HG03457 (cell line): Measurements from ENCODE around the gene TNPO3.
"Not testable (repeated sequence)": the region's sequence is repeated elsewhere in the genome, so short reads cannot be mapped to it uniquely, and the experiment has no call there.

Experiments used
- ATAC-seq: cut with Tn5 transposase; IDR thresholded peaks from one replicate; pipeline ENCODE4 v1.9.1; 2021; ENCODE audit warnings: moderate number of reproducible peaks; ENCODE audit not compliant: unreplicated experiment

The TNPO3 gene

DNA sequence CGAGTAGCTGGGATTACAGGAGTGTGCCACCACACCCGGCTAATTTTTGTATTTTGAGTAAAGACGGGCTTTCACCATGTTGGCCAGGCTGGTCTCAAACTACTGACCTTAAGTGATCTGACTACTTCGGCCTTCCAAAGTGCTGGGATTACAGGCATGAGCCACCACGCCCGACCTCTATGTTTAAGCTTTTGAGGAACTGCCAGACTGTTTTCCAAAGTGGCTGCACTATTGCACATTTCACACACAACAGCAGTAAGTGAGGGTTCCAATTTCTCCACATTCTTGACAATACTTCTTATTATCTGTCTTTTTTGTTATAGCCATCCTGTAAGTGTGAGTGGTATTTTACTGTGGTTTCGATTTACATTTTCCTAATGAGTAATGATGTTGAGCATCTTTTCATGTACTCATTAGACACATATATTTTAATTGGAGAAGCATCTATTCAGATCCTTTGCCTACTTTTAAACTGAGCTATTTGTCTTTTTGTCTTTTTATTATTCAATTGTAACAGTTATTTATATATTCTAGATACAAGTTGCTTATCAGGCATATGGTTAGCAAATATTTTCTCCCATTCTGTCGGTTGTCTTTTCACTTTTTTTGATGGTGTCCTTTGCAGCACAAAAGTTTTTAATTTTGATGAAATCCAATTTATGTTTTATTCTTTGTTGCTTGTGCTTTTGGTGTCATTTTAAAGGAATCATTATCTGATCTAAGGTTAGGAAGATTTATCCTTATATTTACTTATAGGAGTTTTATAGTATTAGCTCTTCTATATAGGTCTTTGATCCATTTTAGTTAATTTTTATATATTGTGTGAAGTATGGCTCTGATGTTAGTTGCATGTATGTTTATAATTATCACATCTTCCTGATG lies 130.0 kb downstream of the TNPO3 start:
- ATAC-seq: no peak

- no peak for ATAC-seq
Measured at GRCh38 chr7:128923411-128923800, 131.5 kb downstream of the TNPO3 start.

DNA sequence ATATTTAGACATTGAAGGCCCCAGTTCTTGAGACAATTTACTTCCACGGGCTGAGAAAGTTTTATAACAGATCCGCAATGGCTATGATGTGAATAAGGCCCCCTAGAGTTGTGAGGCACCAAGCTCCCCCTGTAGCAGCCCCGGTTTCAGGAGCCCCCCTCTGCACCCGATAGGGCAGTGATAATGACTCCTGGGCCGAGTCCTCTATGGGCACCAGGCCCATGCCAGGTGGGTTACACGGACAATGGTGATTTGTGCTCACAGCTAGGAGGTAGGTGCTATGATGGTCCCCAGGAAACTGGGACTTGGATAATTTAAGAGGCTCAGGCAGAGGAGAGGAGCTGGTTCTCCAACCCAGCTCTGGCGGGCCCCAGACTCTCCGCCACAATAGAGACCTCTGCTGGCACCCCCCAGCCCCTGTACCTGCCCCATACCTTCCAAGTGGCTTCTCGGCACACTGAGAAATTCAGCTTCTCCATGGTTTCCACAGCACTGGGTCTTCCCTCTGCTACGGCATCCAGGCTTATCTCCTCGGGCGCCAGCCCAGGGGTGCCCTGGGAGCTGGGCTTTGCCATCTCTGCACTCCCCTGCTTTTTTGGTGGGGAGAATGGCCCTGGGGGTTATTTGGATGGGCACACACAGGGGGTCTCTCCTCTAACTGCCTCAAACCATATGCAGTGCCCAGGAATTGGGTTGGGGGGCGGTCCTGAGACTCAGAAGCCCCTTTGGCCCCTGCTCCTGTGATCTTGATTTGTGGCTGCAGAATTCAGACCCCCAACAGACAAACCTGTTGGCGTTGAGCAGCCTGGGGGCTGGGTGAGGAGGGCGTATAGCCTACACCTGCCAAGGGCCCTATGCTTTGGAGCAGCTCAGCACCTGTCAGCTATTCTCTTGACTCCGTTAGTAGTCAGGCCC lies 132.2 kb downstream of the TNPO3 start:
- no peak for ATAC-seq

- ATAC-seq: no peak
Measured at GRCh38 chr7:128921866-128922440, 133.0 kb downstream of the TNPO3 start.

- ATAC-seq: no peak
Measured at GRCh38 chr7:128920913-128921582, 133.9 kb downstream of the TNPO3 start.

DNA sequence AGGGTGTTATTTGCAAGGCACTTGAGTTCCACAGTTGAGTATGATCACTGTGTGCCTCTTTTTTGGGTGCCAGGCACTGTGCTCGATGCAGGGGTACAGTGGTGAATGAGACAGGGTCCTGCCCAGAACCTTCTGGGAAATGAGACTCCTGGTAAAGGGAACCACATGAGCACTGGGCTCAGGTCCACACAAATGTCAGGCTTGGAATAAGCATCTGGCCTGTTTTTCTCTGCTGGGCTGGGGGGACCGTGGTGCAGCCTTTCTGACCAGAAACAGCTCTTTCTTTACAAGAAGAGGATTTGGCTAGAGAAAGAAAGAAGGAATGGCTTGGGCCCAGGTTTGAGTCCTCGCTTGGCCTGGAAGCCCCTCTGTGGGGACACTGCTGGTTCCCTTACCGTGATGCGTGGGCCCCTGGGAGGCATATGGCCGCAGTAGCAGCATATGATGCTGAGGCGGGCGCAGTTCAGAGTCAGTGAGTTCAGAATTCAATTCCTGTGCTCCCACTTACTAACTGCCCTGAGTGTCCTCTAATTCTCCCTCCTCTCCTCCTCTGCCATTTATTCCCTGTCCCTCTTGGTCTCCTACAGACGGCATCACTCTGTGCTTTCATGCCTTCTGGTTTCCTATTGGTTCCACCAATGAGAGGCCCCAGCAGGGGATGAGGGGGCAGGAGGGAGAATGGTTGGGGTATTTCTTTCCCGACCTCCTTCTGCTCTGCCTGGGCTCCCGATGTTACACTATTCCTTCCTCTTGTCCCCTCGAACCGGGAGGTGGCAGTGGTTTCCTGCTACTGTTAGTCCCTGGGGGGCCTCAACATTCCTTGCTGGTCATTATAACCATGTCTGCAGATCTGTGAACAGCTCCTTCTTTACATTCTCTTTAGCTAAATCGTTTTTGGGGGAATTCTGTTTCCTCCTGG lies 134.8 kb downstream of the TNPO3 start:
- ATAC-seq: no peak

DNA sequence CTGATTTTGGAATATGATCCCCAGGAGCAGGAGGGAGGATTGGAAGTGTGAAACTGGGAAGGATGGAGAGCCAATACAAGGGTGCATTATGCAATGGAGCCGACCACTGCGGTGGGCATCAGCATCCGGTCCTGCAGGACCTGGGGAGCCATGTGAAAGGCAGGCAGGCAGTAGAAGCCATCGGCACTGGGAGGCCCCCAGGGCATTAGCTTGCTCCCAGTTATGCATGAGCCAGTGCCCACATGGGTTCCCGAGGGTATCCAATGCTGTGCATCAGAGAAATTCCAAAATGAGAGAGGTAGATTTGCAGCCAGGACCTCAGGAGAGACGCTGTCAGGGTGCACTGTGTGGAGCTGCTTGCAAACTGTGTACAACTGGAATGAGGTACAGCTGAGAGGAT lies 135.7 kb downstream of the TNPO3 start:
- ATAC-seq: no peak

DNA sequence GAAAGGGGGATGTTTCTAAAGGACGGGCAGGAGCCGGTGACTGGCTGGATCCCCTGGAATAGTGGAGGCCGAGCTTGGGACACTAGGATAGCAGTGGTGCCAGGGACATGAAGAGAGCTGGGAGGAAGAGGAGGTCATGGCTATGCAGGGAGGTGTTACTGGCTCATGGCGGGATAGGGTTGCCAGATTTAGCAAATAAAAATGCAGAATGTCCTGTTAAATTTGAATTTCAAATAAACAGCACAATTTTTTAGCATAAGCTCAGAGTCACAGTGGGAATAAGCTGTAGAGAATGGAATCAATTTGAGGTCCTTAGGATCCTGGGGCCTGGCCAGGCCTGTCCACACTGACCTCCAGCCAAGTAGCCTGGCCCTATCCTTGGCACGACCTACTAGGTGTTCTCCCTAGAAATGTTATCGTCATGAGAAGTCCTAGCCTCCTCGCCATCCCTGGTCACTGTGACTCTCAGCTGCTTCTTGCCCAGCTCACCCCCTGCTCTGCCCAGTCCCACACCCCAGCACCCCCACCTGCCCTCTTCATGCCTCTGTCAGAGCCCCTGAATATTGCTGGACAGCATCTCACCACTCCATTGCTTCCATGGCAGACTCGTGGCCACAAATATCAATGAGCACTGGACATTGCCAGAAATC lies 136.8 kb downstream of the TNPO3 start:
- ATAC-seq: no peak

DNA sequence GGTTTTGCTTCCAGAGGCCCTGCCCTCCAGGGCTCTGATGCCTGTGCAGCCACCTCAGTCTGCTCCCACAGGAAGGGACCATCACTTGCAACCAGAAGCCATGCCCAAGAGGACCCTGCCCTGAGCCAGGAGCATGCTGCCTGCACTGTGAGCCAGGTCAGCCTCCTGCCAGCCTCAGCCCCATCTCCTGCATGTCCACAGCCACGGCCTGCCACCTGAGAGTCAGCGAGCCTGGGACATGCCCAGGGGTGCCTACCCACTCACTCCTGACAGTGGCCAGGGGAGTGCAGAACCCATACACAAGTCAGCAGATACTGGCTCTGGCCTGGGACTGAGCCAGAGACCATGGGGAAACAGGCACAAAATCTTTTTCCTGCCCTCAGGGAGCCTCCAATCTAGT lies 137.8 kb downstream of the TNPO3 start:
- ATAC-seq: no peak

DNA sequence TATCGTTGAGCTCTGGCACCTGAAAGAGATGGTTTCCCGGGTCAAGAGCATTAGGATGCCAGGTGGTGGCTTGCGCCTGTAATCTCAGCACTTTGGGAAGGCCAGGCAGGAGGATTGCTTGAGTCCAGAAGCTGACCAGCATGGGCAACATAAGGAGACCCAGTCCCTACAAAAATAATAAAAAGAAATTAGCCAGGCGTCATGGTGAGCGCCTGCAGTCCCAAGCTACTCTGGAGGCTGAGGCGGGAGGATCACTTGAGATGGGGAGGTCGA lies 138.3 kb downstream of the TNPO3 start:
- ATAC-seq: no peak

DNA sequence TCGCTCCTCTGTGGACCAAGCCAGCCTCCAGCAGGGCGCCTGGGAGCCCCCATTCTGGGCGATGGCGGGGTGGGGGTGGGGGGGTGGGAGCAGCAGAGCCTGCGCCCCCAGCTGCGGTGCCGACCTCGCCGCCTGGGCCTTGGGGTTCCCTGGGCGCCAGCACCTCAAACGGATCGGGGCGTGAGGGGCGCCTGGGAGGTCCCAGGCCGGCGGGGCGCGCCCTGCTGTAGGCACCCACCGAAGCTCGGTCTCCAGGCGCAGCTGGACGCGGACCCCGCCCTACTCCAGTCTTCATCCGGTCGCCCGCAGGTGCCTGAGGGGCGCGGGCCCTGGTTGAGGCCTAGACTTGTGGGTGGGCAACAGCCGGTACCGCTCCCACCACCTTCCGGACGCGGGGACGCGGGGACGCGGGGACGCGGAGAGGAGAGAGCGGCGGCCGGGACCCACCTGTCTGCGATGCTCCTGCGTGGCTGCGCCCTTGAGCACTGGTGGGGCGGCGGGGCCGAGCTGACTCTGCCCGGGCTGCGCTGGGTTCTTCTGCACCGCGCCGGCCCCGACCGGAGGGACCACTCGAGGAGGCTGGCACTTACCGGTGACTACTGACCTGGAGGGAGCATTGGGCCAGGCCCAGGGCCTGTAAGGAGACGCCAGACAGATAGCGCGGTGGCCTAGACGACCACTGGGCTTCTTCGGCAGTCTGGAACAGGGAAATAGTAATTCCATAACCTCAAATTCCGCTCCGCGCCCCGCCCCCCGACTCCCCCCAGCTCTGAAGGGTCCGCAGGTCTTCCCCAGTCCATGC lies 138.9 kb downstream of the TNPO3 start:
- no peak for ATAC-seq

GRCh38 chr7:128915271-128915819 lies 139.6 kb downstream of the TNPO3 start:
- ATAC-seq: no peak

DNA sequence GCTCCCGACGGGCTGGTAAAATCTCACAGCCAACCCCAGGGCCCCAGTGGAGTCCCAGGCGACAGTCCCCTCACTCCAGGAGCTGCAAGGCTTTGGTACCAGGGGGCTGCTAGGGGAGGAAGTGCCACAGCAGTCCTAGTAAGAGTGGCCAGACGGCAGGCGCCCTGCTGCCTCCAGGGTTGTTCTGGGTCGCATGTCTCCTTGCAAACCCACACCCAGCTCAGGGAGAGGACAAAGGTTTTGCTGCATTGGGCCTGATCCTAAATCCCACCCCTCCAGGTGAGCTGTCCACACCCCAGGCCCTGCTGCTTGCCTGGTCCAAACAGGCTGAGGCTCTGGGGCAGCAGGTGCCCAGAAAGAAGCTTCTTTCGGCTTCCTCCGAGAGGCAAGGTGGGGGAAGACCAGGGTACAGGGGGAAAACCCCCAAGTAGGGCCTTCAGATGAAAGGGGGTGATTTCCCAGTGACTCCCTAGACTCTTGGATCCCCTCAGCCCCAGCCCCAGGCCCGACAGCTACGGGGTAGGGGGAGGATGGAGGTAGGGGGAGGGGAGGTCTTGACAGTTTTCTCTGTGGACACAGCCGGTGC lies 140.3 kb downstream of the TNPO3 start:
- no peak for ATAC-seq

GRCh38 chr7:128913870-128914565 lies 140.9 kb downstream of the TNPO3 start:
- ATAC-seq: no peak

DNA sequence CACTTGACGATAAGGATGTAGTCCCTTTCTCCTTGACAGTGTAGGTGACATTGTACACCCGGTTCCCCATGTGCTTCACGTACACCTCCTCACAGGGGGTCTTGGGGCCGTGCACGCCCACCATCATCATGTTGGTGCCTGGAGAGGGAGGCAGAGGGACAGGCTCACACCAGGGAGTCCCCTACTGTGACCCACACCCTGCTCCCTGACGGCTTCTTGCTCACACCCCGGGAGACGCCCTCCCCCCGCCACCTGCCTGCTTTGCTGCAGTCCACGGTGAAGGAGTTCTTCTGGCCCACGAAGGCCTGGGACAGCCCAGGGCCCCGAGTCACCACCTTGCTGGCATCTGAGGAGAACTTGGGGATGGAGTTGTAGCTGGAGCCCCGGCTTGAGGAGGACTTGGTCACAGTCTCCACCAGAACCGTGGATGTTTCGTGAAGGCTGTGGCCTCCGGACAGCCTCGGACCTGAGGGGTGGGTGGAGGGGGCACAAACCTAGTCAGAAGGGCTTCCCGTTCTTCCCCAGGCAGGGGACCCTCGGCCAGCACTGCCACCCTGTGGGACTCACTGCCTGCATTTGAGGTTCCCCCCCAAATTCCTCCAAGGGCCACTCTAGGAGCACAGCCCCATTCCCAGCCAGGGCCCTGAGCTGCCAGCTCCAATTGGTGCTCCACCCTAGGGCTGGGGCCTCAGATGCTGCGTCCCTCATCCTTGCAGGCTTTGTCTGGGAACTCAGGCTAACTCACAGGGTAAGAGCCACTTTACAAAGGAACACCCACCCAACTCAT lies 142.0 kb downstream of the TNPO3 start:
- ATAC-seq: not testable (repeated sequence)

- no peak for ATAC-seq
Measured at GRCh38 chr7:128912281-128912680, 142.6 kb downstream of the TNPO3 start.
